ENCODE data around the gene MTNR1B.

DNA sequence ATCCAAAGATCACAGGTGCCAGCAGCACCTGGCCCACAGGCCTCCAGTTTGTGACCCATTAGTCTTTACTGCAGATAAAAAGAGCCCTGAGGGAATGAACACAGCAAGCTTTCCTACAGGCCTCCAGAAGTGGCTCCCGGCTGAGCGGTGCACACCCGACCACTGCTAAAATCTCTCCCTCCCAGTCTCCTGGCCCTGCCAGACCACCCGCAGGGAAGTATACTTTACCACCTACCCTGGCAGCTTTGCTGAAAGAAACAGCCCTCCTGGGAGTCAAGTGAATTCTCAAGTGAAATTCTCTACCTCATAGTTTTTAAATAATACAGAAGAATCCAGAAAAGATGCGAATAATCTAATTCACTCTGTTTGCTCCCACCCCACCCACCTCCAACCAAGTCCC is 15.4 kb upstream of the MTNR1B start:
- TF ChIP-seq TAF1 (IDR thresholded peaks at IDR 0.05; ENCODE audit: borderline replicate concordance, insufficient read depth, low read length) (no peak), POLR2AphosphoS5 (IDR thresholded peaks at IDR 0.05; ENCODE audit: low read depth, low read length) (no peak), SIN3A (IDR thresholded peaks at IDR 0.05; ENCODE audit: borderline replicate concordance, insufficient read depth, low read length) (no peak), FOXP2 (optimal IDR thresholded peaks at IDR 0.05; ENCODE audit: borderline replicate concordance, extremely low read depth, extremely low read length, insufficient read depth) (no peak)
- TF ChIP-seq, protein P1, sequence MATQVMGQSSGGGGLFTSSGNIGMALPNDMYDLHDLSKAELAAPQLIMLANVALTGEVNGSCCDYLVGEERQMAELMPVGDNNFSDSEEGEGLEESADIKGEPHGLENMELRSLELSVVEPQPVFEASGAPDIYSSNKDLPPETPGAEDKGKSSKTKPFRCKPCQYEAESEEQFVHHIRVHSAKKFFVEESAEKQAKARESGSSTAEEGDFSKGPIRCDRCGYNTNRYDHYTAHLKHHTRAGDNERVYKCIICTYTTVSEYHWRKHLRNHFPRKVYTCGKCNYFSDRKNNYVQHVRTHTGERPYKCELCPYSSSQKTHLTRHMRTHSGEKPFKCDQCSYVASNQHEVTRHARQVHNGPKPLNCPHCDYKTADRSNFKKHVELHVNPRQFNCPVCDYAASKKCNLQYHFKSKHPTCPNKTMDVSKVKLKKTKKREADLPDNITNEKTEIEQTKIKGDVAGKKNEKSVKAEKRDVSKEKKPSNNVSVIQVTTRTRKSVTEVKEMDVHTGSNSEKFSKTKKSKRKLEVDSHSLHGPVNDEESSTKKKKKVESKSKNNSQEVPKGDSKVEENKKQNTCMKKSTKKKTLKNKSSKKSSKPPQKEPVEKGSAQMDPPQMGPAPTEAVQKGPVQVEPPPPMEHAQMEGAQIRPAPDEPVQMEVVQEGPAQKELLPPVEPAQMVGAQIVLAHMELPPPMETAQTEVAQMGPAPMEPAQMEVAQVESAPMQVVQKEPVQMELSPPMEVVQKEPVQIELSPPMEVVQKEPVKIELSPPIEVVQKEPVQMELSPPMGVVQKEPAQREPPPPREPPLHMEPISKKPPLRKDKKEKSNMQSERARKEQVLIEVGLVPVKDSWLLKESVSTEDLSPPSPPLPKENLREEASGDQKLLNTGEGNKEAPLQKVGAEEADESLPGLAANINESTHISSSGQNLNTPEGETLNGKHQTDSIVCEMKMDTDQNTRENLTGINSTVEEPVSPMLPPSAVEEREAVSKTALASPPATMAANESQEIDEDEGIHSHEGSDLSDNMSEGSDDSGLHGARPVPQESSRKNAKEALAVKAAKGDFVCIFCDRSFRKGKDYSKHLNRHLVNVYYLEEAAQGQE (IDR thresholded peaks at IDR 0.05; ENCODE audit: insufficient read depth in 1 of 2, low read depth in 2 of 2, low read length in 2 of 2), result no peak

Data from PFSK-1 (cell line).